HG02885 (cell line): ENCODE measurements around the gene ASB8.

ENCODE experiments used
- ATAC-seq: cut with Tn5 transposase; IDR thresholded peaks from one replicate; pipeline ENCODE4 v1.9.1; 2021; ENCODE audit warnings: mild to moderate bottlenecking; ENCODE audit not compliant: unreplicated experiment, poor library complexity

The ASB8 gene

GRCh38 chr12:48106681-48107613 lies 50.4 kb downstream of the ASB8 start:
- ATAC-seq, result no peak

GRCh38 chr12:48105867-48106680 lies 51.2 kb downstream of the ASB8 start, which contains the start of gene SENP1:
SENP1 (minus strand) TSS chr12:48106079; CDS start chr12:48101472, 4,607 bp downstream.
- peak; percentile 77 for ATAC-seq

GRCh38 chr12:48105321-48105866 lies 51.9 kb downstream of the ASB8 start:
- peak; percentile 26 for ATAC-seq

GRCh38 chr12:48104531-48104930 lies 52.8 kb downstream of the ASB8 start:
- no peak for ATAC-seq
